GM12864 (cell line): ENCODE results near the gene GALNT10.

Experiments used
- DNase-seq: peaks from one replicate; pipeline ENCODE4 v3.0.0-alpha.2; 2011; ENCODE audit warnings: low read depth
- H3K4me3 ChIP-seq: 2 replicates; pipeline ENCODE4 v1.5.1; 2011; ENCODE audit warnings: mild to moderate bottlenecking, low read depth, low read length, control low read depth
- TF ChIP-seq, protein P1 (sequence below): IDR thresholded peaks from 2 replicates; pipeline ENCODE4 v1.5.1; 2011; ENCODE audit warnings: low read depth, mild to moderate bottlenecking, moderate library complexity, low read length, control low read depth, inconsistent platforms; ENCODE audit errors: missing control alignments

GALNT10 gene

DNA sequence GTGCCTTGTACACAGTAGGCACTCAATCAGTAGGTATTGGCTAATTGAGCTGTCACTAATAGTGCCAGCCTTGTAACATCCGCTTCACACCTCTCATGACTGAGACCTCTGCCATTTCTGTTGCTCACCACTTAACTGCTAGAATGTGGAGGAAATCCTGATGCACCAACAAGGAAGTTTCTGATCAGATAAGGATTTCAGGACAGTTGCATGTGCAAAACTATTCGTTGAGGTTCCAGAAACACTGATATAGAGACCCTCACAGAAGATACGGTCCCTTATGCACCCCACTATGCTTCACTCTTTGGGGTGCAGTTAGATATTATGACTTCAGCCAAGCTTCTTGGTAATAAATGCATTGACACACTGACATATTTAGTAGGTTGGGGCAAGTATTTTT lies 266.0 kb downstream of the GALNT10 start:
- TF ChIP-seq, protein P1, sequence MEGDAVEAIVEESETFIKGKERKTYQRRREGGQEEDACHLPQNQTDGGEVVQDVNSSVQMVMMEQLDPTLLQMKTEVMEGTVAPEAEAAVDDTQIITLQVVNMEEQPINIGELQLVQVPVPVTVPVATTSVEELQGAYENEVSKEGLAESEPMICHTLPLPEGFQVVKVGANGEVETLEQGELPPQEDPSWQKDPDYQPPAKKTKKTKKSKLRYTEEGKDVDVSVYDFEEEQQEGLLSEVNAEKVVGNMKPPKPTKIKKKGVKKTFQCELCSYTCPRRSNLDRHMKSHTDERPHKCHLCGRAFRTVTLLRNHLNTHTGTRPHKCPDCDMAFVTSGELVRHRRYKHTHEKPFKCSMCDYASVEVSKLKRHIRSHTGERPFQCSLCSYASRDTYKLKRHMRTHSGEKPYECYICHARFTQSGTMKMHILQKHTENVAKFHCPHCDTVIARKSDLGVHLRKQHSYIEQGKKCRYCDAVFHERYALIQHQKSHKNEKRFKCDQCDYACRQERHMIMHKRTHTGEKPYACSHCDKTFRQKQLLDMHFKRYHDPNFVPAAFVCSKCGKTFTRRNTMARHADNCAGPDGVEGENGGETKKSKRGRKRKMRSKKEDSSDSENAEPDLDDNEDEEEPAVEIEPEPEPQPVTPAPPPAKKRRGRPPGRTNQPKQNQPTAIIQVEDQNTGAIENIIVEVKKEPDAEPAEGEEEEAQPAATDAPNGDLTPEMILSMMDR, result no peak
- DNase-seq, result no peak
- no peak overlapping the region for H3K4me3 ChIP-seq

DNA sequence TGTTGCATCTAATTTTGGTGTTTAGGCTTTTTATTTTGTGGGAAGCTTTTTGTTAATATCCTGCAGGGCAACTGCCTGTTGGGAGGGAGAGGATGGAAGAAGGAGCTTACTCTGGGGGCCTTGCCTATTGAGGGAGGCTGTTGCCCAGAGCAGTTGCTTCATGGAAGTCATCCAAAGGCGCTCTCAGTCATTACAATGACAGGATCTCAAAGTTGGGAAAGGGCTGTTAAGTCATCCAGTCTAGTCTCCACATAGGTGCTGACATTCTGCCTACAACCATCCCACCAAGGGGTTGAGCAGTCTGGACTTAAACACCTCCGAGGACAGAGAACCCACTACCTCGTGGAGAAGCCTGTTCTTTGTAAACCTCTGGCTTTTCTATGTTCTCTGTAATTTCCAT lies 268.5 kb downstream of the GALNT10 start:
- no peak for DNase-seq
- H3K4me3 ChIP-seq, result no peak overlapping the region
- TF ChIP-seq, protein P1, result no peak

DNA sequence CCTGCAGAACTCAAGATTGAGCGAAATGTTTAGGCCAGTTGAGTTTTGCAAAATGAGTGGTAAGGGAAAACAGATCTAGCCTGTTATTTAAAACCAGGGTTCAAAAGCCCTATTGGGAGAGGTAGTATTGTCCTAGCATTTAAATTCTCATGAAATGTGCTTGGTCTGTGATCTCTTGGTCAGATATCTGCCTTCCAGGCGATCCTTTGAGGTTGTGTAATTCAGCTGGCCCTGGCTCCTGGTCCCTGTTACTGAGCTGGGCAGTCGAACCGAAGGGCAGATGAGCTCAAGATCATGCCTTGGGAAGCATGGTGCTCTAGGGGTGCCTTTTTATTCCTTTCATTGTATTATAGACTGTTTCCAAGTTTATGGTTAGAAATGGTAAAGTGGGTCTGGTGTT lies 269.6 kb downstream of the GALNT10 start:
- no peak overlapping the region for H3K4me3 ChIP-seq
- TF ChIP-seq, protein P1, result no peak
- no peak for DNase-seq

DNA sequence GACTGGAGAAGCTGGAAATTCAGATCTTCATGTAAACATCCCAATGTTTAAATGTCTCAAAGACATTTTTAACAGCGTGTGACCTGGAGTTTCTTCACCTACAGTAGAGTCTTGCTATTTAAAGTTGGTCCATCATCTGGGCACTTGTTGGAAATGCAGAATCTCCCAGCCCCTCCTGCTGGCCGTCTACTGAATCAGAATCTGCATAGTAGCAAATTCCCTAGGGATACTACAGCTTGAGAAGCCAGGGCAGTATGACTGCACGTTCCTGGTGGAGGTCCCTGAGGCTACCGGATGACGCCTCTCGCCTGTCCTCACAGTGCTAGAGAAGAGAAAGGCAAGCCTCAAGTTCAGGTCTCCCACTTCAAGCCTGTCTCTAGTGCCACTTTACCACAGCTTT lies 271.0 kb downstream of the GALNT10 start:
- no peak for DNase-seq
- TF ChIP-seq, protein P1, result no peak
- no peak overlapping the region for H3K4me3 ChIP-seq

DNA sequence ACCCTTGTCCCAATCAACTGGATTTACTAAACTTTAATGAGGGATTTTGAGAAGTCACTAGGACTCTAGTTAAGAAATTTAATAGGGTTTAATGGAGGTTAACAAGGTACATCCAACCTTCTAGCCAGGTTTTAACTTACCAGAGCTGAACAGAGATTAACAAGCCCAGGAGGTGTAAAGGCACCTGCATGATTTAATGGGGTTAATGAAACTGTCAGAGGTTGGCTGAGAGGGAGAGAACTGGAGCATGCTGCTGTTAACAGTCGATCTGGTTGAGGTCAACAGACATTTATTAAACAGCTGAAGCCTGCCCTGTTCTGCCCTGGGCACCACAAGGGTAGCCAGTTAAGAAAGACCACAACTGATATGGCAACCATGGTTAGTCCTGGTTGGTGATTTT lies 273.9 kb downstream of the GALNT10 start:
- TF ChIP-seq, protein P1, result no peak
- no peak for DNase-seq
- H3K4me3 ChIP-seq, result no peak overlapping the region

DNA sequence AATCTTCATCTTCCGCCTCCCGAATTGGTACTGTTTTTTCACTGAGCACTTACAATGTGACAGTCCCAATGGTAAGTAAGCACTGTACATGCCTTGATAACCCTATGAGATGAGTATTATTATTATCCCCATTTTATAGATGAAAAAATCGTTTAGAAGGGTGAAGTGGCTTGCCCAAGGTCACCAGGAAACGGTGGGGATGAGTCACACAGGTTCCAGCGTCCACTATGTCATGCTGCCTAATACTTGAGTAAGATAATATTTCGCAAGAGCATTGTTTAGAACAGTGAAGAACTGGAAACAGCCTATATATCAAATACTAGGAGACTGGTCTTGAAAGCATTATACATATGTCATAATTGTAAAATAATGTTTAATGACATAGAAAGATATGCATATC lies 274.6 kb downstream of the GALNT10 start:
- DNase-seq, result no peak
- H3K4me3 ChIP-seq, result no peak overlapping the region
- TF ChIP-seq, protein P1, result no peak

DNA sequence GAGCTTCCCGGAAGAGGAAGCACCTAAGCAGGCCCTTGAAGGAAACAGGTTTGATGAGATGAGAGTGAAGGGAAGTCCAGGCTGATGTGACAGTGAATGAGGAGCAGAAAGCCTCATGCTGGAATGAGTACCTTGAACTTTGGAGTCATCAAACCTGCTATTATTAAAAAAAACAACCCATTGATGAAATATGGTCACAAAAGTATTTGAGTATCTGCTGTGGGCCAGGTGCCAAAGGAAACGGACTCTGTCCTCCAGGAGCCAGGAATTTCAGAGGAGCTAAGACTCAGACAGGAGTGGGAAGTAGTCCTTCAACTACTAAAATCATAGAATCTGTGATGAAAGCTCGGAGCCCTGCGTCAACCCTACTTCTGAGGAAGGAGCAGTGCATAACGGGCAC lies 275.6 kb downstream of the GALNT10 start:
- TF ChIP-seq, protein P1, result no peak
- H3K4me3 ChIP-seq, result no peak overlapping the region
- DNase-seq, result no peak
